ENCODE data around the gene FLVCR2. TPM values are rescaled to one million over a fixed set of nuclear protein-coding genes. Genes with fewer than 3 reads are reported as not detected.
"Not testable (repeated sequence)": the region's sequence is repeated elsewhere in the genome, so short reads cannot be mapped to it uniquely, and the experiment has no call there.

The FLVCR2 gene
- total RNA-seq, 1 experiment from 2014 or later = 2.8 TPM

DNA sequence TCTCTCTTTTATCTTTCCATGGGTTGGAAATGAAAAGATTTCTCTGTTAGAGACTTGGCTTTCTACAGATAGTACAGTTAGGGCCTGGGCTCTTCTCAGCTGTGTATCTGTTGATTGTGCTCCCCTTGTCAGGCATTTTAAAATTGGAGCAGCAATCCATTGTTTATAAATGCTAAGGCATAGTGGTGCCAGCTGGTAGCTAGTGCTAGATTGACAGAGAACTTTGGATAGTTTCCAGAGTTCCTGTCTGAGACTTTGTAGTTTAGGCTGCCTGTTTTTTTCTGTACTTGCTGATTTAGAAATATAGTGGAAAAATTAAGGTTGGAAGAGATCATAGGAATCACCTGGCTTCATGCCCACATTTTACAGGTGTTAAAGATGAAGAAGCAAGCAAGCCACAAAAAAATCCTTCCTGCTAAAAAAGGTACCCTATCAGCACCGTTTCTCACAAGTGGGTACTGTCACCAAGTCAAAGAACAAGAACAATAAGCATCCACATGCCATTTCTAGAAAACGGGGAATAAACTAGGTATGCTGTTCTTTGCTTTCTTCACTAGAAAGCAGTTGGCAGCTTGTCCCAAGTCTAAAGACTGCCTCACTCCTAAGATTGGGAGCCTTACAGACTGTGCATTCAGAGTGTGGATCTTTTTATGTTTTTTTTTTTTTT lies 88.8 kb downstream of the FLVCR2 start:
- no peak for DNase-seq
- Histone ChIP-seq H3K36me3 (peaks cover 28% of the 10 kb centered on the region), H3K27me3 (no peaks in the 10 kb centered on the region), H3K4me1 (no peaks in the 10 kb centered on the region; the same call in 1 of the 2 replicates), H3K27ac (no peak overlapping the region), H3K9me3 (replicated peaks) (no peaks in the 10 kb centered on the region), H3K4me3 (no peak overlapping the region)

DNA sequence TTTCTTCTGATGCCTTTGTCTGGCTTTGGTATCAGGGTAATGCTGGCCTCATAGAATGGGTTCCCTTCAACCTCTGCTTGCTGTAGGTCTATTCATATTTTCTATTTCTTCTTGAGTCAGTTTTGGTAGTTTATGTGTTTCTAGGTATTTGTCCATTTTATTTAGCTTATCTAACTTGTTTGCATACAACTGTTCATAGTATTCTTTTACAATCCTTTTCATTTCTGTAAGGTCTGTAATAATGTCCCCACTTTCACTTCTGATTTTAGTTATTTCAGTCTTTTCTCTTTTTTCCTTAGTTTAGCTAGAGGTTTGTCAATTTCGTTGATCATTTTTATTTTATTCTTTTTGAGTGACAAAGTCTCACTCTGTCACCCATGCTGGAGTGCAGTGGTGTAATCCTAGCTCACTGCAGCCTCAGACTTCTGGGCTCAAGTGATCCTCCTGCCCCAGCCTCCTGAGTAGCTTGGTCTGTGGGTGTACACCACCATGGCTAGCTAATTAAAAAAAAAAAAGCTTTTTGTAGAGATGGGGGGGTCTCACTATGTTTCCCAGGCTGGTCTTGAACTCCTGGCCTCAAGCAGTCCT lies 94.3 kb downstream of the FLVCR2 start:
- no peak overlapping the region for H3K4me3 ChIP-seq
- H3K4me1 ChIP-seq = no peaks in the 10 kb centered on the region; the same call in 1 of the 2 replicates
- DNase-seq = no peak
- H3K9me3 ChIP-seq (replicated peaks) = no peaks in the 10 kb centered on the region
- no peak overlapping the region for H3K27ac ChIP-seq
- peaks cover 33% of the 10 kb centered on the region for H3K36me3 ChIP-seq
- no peaks in the 10 kb centered on the region for H3K27me3 ChIP-seq

DNA sequence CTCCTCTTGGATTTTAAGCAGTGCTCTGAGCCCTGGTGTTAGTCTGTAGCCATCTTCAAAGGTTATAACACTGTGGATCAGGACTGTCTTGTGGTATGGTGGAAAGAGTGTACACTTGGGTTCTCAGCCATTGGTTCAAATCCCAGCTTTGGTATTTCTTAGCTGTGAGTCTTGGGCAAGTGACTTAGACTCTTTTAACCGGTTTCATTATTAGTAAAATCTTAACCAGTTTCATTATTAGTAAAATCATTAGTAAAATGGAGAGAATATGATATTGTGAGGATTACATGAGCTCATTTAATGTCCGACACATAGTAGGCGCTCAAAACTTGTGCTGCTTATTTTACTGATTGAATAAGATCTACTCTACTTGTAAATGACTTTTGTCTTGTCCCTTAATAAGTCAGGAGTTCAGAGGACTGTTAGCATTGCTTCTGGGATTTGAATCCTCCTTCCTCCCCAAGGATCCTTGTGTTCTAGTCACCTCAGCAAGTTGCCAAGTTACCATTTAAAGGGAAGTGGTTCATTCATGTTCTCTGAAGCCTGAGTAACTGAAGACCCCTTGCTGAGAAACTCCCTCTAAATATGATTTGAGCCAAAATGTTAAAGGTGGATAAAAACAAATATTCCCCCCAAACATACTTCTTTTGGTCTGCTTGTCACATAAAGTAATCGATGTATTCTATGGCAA lies 95.1 kb downstream of the FLVCR2 start:
- Histone ChIP-seq H3K4me1 (no peaks in the 10 kb centered on the region; the same call in 1 of the 2 replicates), H3K4me3 (no peak overlapping the region), H3K9me3 (replicated peaks) (no peaks in the 10 kb centered on the region), H3K27me3 (no peaks in the 10 kb centered on the region), H3K27ac (no peak overlapping the region), H3K36me3 (peaks cover 31% of the 10 kb centered on the region)
- DNase-seq = no peak

DNA sequence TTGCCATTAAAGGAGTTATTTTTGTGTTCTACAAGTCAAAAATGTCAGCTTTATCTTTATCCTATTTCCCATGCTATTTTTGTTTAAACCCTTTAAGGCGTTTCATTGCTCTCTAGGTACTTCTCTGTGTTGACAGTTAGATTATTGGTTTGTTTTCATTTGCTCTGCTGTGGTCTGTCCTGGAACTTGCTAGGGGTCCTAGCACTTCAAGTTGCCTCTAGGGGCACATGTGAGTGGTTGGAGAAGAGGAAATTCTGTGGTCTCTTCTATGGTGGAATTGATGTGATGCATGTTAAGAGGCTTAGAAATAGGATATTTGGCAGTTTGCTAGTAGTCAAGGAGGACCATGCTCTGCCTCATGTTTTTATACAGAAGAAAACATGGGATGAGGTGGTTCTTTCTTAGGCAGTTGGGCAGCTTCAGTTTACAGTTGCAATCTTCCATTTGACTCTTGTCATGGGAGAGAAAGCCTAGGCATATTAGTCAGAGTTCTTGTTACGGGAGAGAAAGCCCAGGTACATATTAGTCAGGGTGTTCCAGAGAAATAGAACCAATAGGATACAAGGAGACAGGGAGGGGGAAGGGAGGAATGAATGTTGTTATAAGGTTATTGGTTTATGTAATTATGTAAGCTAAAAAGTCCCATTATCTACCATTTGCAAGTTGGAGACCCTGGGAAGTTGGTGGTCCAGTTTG lies 97.0 kb downstream of the FLVCR2 start:
- Histone ChIP-seq H3K9me3 (replicated peaks) (no peaks in the 10 kb centered on the region), H3K4me1 (no peaks in the 10 kb centered on the region; the same call in 1 of the 2 replicates), H3K36me3 (peaks cover 24% of the 10 kb centered on the region), H3K4me3 (no peak overlapping the region), H3K27me3 (no peaks in the 10 kb centered on the region), H3K27ac (no peak overlapping the region)
- DNase-seq = peak; percentile 29 to 51

DNA sequence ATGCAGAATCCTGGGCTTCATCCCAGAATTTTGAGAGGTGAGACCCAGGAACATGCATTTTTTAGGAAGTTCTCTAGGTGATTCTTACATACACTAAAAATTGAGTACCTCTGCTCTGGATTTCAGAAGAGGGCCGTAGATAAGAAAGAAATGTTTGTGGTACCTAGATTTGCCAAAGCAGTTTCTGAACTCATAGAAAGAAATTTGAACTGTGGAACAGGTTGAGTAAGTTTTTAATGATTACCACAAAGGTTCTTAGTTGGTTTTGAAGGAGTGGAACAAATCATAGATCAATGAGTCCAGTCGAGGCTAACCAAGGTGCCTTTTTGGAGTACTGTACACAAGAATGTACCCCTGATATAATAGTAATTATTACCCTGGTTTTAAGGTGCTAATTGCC lies 107.5 kb downstream of the FLVCR2 start:
- no peak overlapping the region for H3K27ac ChIP-seq
- H3K4me3 ChIP-seq = no peak overlapping the region
- no peaks in the 10 kb centered on the region for H3K9me3 ChIP-seq (replicated peaks)
- peaks cover 20% of the 10 kb centered on the region for H3K36me3 ChIP-seq
- no peak for DNase-seq
- H3K4me1 ChIP-seq = no peaks in the 10 kb centered on the region
- no peaks in the 10 kb centered on the region for H3K27me3 ChIP-seq

DNA sequence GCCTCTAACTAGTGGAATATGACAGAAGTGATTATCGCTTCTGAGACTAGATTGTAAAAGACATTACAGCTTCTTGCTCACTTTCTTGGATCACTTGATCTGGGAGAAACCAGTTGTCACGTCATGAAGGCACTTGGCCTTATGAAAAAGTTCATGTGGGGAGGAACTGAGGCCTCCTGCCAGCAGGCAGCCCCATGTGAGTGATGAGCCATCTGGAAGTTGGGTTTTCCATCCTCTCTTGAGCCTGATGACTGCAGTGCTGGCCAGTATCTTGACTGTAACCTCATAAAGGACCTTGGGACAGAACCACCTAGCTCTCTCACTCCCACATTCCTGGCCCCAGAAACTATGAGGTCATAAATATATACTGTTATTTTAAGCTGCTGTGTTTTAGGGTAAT lies 110.6 kb downstream of the FLVCR2 start:
- H3K27ac ChIP-seq = no peak overlapping the region
- H3K9me3 ChIP-seq (replicated peaks) = no peaks in the 10 kb centered on the region
- no peaks in the 10 kb centered on the region for H3K4me1 ChIP-seq
- no peak overlapping the region for H3K4me3 ChIP-seq
- peaks cover 17% of the 10 kb centered on the region for H3K36me3 ChIP-seq
- no peak for DNase-seq
- H3K27me3 ChIP-seq = no peaks in the 10 kb centered on the region

DNA sequence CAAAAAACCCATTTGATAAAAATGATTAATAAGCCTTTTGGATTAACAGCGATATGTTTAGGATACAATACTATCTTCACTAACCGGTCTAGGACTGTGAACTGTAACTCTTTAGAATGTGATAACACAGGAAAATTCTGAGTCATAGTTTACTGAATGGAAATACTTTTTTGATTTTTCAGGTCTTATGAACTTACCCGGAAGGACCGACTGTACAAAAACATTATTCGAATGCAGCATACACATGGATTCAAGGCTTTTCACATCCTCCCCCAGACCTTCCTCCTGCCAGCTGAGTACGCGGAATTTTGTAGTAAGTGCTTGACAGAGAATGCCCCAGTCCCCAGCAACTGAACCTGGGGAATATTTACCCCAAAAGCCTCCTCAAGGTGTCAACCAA lies 111.6 kb downstream of the FLVCR2 start:
- no peak overlapping the region for H3K4me3 ChIP-seq
- H3K36me3 ChIP-seq = peaks cover 10% of the 10 kb centered on the region
- DNase-seq = no peak

GRCh38 chr14:75695025-75695424 lies 116.6 kb downstream of the FLVCR2 start:
- H3K36me3 ChIP-seq = peaks cover 18% of the 10 kb centered on the region
- not testable (repeated sequence) for H3K27me3 ChIP-seq; H3K4me3 ChIP-seq; DNase-seq; H3K27ac ChIP-seq; H3K9me3 ChIP-seq (replicated peaks); H3K4me1 ChIP-seq

More for the DNA sequence above, 111.6 kb downstream of the FLVCR2 start:
- no peak overlapping the region for H3K27ac ChIP-seq
- no peaks in the 10 kb centered on the region for H3K27me3 ChIP-seq
- no peaks in the 10 kb centered on the region for H3K9me3 ChIP-seq (replicated peaks)
- no peaks in the 10 kb centered on the region for H3K4me1 ChIP-seq

DNA sequence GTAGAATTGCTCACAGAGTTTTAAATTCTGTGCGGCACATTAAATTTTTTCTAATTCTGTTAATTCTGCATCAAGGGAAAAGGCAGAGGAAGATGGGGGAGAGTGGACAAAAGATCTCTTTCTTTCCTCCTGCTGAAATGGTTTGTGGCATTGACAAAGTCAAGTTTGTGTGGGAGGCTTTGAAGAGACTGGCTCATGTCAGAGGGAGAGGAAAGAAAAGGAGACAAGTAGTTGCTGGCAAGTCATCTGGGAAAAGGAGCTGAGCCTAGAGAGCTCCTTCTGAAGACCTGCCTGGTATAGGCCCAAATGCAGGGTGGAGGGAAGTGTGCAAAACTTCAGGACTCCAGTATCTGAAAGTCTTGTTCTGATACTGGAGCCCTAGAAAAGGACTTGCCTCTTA lies 119.0 kb downstream of the FLVCR2 start:
- Histone ChIP-seq H3K4me1 (no peaks in the 10 kb centered on the region), H3K36me3 (peaks cover 8% of the 10 kb centered on the region), H3K27ac (no peak overlapping the region), H3K9me3 (replicated peaks) (no peaks in the 10 kb centered on the region), H3K4me3 (no peak overlapping the region), H3K27me3 (no peaks in the 10 kb centered on the region)
- DNase-seq = no peak

Other genes starting within 250 kb of the FLVCR2 start
- 2.6 and 2.9 TPM in 2 replicates for gene JDP2, start 150.6 kb upstream of the FLVCR2 start, total RNA-seq (2014; rRNA removed; shearing (Covaris generic))
- gene BATF, start 56.2 kb upstream of the FLVCR2 start, total RNA-seq (2014; rRNA removed; shearing (Covaris generic)) = not detected in 2 replicates
- gene ERG28, start 82.3 kb downstream of the FLVCR2 start, total RNA-seq (2014; rRNA removed; shearing (Covaris generic)) = 12.2 and 14.1 TPM in 2 replicates
- gene TTLL5, start 82.6 kb downstream of the FLVCR2 start, total RNA-seq (2014; rRNA removed; shearing (Covaris generic)) = 28.2 and 28.8 TPM in 2 replicates